ENCODE data around the gene SLIT3.

GRCh38 chr5:168645195-168645594 lies 655.7 kb downstream of the SLIT3 start:
- TF ChIP-seq POLR2AphosphoS5 (IDR thresholded peaks at IDR 0.05; ENCODE audit: low read depth, low read length) (no peak), POLR2A (IDR thresholded peaks at IDR 0.05; ENCODE audit: low read depth, low read length) (no peak), POU2F2 (IDR thresholded peaks at IDR 0.05; ENCODE audit: low read depth, low read length) (no peak), SPI1 (IDR thresholded peaks at IDR 0.05; ENCODE audit: low read depth, low read length) (no peak)

Data from GM12891 (cell line).